Activated CD8-positive, alpha-beta memory T cell treated with anti-CD3 and anti-CD28 coated beads for 24 hours (primary cell): ENCODE results near the gene KCMF1.

Experiments
- DNase-seq: peaks from one replicate; pipeline ENCODE4 v3.0.0-alpha.2; 2020

Gene KCMF1

DNA sequence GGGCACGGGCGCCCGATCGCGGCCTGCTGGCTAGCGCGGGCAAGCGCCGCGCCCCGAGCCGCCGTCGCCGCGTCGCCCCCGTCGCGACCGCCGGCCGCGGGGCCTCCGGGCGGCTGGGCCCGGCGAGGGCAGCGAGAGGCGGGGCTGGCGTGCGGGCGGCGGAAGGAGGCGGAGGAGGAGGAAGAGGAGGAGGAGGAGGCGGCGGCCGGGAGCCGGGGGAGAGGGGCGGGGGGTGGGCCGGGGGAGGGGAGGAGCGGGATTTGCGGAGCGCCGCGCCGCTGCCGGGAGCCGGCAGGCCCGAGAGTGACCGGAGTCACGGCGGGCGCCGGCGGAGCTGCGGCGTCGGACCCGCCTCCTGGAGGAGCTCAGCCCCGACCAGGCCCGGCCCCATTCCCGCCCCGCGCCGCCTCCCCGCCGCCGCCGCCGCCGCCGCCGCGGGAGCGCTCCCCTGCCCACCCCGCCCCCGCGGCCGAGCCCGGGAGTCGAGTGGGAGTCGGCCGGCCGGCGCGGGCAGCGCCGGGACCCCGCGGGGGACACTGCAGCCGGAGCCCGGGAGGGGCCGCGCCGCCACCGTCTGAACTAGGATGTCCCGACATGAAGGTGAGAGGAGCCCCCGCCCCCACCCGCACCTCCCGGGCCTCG lies at the start of gene KCMF1:
Gene KCMF1, plus strand, starts transcription at position 294 of the 642 bp plus-strand sequence. Its CDS starts 291 bp downstream, at position 585.
- DNase-seq, result peak; percentile 89

DNA sequence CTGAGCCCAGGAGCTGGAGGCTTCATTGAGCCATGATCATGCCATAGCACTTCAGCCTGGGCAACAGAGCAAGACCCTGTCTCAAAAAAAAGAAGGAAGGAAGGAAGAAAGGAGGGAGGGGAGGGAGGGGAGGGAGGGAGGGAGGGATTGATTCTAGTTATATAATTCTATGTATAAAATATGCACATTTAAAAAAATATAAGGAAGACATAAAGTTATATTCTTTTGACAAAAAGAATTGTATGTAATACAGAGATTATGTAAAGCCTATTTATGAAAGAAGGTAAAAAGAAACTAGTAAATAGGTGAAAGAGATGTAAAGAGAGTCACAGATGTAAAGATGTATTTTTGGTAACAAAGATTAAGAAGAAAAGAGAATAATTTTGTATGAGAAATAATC lies 48.0 kb upstream of the KCMF1 start:
- DNase-seq, result no peak

DNA sequence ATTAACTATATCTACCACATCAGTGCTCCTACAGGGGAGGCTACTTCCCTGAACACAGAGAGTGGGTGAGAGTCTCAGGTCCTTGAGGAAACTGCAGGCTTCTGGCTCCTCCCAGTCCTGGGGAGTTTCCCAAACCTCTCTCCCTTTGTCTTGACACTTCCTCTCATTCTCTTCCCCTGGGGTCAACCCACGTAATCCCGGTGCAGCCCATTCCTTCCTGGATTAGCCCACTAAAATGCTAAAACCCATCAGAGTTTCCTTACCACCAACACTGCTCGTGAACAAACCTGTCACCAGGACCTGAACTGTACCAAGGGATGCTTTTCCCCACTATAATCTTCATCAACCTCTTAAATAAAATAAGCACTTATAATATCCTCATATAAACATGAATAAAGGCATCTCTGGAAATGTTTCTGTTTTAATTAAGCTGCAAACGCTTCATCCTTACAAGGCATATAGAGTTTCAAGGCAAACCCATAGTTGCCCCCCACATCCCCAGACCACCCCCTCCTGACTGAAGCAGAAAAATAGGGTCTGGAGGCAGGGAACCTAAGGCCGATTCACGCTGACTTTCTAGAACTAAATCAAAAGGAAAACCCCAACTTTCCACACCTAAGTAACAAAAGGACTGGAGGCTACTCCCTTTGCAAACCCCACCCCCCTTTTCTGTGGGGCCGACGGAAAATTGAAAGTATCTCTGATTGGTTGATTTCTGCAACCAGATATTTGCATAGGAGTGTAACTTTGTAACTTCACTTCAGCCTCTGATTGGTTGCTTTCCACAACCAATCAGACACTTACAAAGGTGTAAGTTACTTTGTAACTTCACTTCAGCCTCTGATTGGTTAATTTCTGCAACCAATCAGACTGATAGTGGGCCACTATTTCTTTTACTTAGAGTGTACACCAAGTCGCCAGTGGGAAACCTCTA lies 46.5 kb upstream of the KCMF1 start:
- no peak for DNase-seq

DNA sequence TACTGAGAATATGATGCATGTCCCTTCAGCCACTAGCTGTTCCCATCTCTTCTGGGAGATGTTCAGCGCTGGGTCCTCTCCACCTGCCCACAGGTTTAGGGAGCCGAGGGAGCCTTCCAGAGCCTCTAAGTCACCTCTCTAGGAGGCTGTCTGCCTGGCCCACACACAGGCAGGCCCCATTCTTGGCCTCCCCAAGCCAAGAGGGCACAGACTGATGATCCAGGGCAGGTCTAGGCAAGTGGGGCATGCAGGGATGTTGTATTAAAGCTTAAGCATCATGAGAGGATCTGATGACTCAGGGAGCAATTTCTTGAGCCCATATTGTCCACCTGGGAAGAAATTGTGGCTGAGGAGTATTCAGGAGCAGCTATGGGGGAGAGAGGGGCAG lies 45.6 kb upstream of the KCMF1 start:
- no peak for DNase-seq

DNA sequence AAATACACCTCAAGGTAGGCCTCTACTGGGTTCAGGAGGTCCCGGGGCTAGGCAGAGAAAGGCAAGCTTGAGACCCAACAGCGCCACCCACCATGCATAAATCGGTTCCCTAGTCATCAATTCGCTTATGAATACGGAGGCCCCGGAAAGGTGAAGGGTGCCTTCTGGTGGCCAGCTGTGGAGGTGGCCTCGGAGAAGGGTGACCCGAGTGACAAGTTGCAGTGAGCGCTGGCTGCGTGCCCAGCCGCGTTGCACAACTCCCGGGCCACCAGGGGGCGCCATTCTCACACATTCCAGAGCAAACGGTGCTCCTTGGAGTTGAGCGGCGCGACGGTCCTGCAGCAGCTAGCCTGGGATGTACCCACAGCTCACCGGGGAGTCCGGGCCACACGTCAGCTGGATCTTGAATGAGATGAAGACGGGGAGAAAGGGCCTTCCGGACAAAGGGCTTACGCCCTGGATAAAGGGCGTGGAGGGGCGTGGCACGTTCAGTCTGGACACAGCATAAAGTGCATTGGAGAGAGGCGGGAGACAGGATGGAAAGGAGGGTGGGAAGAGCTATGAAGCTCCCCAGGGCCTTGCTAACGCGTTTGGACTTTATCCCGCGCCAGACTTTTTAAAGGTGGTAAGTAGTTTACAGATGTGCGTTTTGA lies 45.1 kb upstream of the KCMF1 start:
- DNase-seq, result peak; percentile 100

DNA sequence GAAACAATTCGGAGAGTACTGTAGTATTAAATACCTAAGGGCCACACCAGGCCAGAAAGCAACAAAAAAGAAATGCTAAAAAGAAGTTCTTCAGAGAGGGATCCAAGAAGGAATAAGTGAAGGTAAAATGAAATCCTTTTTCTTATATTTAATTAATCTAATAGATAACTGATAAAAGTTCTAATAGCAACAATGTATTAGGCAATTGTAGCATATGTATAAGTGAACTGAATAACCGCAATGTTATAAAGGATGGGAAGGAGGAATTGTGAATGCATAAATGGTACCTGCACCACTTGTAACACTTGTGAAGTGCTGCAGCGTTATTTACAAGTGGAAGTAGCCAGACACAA lies 43.7 kb upstream of the KCMF1 start:
- DNase-seq, result no peak

DNA sequence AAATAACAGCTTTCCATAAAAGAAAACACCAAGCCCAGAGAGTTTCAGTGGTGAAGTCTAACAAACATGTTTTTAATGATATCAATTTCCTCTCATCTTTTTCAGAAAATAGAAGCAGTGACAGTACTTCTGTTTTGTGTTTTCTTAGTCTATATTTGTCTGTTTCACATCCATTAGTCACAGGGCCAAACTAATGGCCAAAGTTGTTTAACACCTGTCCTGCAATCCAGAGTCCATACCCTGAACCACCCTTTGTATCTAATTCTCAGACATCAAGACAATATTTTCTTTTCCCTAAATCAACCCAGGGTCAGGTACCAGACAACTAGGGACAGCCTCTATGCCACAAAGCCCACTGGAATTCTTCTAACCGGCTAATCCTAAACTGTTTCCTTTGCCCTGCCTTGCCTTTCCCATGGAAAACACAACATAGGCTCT lies 39.6 kb upstream of the KCMF1 start:
- DNase-seq, result no peak

DNA sequence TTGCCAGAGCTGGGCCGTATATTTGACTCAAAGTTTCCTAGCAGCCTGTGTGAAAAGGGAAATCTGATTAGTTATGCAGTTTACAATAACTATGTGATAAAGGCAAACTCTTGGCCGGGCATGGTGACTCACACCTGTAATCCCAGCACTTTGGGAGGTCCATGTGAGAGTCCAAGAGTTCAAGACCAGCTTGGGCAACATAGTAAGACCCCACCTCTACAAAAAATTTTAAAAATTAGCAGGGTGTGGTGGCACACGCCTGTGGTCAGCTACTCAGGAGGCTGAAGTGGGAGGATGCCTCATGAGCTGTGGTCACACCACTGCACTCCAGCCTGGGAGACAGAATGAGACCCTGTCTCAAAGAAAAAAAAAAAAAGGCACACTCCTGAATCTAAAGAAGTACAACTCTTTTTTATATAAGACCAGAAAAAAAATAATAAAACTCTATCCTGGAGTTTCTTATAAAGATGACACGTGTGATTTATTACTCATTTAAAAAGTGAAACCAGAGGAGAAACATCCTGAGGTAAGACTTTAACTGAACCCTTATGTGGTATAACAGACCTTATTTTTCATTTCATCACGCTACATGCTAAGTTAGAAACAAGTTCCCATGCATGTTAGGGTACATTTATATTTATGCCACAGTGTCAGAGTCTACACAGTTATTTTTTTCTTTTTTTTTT lies 32.6 kb upstream of the KCMF1 start:
- DNase-seq, result peak; percentile 81

DNA sequence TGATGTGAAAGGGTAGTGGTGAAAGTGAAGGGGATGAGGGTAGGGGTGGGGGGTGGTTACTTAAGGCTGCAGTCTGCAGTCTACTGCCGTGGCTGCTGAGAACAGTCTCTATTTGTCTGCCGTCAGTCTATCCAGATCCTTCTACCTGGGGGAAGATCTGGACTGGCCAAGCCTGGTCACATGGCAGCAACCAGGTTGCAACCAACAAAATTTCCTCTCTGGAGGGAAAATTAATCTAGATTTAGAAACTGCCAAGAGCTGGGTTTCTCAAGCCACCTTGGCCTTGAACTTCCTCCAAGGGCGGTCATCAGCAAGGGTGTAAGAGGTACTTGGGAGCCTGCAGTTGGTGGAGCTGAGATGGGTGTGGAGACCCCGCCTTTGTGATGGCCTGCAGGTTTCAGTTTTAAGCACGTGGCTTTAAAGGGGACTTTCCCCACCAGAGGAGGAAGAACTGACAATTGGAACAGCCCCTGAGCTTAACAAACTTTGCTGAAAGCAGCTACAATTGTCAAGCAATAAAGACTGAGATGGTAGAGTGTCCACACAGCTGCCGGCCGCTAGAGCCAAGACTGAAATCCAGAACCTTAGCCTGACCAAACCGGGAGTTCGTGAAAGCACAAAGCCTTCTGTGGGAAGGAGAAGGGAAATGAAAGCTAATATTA lies 31.4 kb upstream of the KCMF1 start:
- peak; percentile 86 for DNase-seq

DNA sequence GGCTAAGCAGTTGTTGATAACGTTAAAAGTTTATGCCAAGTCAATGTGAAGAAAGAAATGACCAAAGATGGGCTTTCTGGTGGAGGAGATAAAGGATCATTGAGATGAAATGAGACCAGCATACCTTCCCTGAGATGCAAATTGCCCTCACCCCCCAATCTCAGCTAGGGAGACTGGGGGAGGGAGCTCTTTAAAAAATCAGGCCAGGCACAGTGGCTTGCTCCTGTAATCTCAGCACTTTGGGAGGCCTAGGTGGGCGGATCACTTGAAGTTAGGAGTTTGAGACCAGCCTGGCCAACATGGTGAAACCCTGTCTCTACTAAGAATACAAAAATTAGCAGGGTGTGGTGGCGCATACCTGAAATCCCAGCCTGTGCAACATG lies 30.9 kb upstream of the KCMF1 start:
- peak; percentile 60 for DNase-seq

DNA sequence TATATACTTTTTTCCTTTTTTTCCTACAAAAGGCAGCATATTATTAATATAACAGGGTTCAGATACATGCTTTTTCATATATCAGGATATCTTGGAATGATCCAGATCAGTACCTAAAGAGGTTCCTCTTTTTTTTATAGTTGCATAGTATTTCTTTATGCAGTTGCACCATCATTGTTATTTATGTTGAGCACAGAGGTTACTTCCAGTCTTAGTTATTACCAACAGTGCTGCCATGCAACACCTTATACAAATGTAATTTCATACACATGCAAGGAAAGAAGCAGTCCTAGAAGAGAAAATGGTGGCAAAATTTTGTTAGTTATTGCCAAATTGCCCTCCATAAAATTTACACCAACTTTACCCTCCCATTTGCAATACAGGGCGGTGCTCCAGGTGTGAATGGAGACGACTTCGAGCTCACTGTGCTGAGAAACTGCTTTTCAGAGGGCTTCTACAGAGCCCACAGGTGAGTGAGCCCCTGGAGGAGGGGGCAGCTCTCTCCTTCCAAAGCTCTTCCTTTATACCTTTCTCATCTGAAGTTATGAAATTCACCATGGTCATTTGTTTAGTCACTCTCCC lies 30.0 kb upstream of the KCMF1 start:
- DNase-seq, result no peak

DNA sequence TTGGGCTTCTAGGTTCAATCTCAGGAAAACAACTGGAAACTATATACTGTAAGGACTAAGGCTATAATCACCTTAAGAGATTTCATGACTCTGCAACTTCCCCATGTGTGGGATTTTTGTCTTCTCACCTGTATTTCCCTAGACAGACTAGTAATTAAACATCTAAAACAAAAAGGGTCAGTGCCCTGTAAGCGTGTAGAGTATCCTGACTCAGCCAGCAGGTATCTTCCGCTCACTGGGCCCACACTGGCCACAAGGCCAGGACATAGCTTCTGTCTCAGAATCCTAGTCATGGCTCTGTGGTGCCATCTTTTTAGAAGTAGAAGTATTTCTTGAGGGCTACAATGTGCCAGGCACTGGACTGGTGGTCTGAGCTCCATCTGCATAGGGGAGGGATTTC lies 28.8 kb upstream of the KCMF1 start:
- no peak for DNase-seq

DNA sequence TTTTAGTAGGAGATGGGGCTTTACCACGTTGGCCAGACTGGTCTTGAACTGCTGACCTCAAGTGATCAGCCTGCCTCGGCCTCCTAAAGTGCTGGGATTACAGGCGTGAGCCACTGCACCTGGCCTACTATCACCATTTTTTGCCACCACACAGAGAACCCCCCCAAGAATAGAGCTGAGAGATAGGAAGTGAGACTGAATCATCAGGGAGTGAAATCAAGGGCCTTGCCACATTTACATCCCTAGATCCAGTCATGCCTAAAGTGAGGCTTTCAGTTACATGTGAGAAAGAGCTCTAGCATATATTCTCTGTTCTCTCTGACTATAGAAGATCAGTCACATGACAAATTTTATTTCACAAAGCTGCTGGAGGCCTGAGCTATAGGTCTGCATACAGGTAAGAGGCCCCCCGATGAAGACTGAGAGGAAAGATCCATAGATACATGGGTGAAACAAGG lies 28.0 kb upstream of the KCMF1 start:
- peak; percentile 57 for DNase-seq

DNA sequence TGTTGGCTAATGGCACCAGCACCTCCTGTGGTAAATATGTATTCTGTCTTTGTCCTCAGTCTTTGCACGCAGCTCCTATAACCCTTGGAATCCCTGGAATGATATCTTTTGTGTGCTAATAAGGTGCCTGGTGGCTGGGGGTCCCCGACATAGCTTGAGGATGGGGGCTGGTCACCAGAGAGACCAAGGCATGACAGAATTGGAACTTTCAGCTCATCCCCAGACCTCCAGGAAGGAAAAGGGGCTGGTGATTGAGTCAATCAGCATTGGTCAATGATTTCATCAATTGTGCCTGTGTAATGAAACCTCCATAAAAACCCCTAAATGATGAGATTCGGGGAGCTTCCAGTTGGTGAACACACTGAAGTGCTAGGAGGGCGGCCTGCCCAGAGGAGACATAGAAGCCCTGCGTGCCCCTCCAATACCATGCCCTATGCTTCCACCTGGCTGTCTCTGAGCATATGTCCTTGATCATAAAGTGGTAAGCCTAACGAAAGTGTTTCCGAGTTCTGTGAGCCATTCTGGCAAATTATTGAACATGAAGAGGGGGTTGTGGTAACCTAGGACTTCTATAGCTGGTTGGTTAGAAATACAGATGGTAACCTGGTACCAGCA lies 26.6 kb upstream of the KCMF1 start:
- no peak for DNase-seq

DNA sequence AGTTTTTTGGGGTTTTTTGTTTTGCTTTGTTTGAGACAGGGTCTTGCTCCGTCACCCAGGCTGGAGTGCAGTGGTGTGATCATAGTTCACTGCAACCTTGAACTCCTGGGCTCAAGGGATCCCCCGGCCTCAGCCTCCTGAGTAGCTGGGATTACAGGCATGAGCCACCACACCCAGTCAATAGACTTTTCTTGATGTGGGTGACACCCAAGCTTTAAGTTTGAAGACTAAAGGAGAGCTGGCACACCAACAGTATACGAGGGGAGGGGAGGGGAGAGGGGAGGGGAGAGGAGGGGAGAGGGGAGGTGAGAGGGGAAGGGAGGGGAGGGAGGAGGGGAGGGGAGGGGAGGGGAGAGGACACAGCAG lies 25.1 kb upstream of the KCMF1 start:
- peak; percentile 67 for DNase-seq

DNA sequence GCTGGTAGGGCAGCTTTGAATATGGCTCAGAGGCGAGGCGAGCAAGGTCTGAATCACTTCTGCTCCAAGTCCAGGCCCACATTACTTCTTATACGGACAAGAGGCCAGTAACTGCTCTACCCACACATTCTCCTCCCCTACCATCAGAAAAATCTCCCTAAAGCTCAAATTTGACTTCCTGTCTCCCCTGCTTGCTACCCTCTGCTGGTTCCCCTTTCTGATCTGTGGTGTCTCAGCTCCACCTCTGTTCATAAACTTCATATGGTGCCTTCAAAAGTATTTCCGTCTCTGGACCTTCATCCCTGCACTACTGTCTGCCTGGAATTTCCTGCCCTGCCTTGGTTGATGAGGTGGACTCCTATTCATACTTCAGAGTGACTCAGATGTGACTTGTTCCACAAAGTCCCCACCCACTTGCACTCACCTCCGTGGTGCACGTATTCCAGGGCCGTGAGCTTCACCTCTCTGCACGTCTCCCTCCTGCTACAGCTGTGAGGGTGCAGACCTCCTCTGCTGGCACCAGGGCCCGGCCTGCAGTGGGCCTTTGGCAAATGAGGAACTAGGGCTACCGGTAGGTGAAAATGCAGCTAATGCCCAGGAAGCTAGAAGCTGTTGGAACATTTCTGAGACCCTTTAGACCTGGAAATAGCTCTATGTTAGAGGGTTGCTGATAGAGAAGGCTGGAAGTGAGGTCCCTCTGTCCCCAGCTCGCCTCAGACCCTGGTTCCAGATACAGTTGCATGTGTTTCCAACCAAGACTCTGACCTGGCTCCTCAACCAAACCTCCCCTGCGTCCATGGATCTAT lies 24.6 kb upstream of the KCMF1 start:
- peak; percentile 84 for DNase-seq

DNA sequence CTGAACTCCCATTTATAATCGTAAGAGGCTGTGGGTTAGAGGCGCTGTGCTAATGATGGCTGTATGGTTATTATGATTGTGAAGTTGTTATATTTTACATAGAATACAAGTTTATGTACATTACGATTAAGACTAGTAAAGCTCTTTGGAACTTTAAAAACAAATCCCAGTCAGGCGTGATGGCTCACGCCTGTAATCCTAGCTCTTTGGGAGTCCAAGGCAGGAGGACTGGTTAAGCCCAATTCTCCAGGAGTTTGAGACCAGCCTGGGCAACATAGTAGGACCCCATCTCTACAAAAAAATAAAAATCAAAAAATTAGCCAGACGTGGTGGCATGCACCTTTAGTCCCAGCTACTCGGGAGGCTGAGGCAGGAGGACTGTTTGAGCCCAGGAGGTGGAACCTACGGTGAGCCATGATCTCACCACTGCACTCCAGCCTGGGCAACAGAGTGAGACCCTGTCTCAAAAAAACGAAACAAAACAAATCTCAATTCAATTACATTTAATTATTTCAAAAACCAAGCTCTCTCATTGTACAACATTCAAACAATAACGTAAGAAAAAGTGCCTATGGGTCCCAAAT lies 23.9 kb upstream of the KCMF1 start:
- no peak for DNase-seq

DNA sequence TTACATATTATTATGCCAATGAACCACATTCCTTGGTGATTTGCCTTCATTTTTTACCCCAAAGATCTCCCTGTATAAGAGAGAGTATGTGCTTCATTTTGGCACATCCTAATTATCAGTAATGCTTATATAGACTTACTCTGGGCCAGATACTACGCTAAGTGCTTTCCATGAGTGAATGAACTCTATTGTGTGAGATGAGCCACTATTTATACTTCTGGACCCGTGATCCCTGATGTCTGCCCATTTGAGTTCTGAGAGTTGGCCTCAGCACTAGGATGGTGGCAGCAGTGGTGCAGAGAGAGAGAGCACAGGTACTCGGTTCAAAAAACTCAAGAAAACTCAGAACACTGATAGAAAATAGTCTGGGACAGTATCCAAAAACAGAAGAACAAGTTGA lies 17.4 kb upstream of the KCMF1 start:
- no peak for DNase-seq

DNA sequence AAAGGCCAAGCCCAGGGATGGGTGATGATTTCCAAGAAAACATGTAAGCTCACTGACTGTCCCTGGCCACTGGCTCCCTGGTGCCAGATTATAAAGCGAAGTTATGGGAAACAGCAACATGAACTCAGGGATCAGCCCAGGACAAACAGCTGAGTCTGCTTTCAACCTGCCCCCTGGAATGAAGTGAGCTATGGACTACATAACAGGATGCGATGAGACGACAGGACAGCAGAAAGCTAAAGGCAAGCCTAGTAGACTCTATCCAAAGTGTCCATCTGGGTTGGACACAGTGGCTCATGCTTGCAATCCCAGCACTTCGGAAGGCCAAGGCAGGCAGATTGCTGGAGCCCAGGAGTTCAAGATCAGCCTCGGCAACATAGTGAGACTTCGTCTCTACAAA lies 16.6 kb upstream of the KCMF1 start:
- no peak for DNase-seq
